Stimulated activated CD4-positive, alpha-beta T cell treated with anti-CD3 and anti-CD28 coated beads, Interleukin-15, amount 100 ng/mL, for 1 hour (primary cell): ENCODE measurements around the gene PCYOX1L.

Source experiments
- DNase-seq, 2 donors: peaks; one replicate each; pipeline ENCODE4 v3.0.0-alpha.2; 2020; ENCODE audit warnings: low read depth in 1 of 2, low spot score in 1 of 2

PCYOX1L gene

DNA sequence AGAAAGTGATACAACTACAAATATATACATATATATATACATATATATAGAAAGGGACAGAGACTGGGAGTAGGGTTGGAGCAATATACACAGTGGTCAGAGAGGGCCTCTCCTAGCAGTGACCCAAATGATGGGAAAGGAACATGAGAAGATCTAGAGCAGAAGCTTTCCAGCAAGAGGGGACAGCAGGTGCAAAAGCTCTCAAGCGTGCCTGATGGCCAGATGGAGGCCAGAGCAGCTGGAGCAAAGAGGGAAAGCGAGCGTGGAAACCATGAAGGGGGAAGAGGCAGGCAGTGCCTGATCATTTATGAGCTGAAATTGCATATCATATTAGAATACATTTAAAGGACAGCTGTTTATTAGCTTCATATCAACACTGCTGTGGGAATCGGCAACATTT, 20.1 kb upstream of the PCYOX1L start:
- DNase-seq, result no peak

DNA sequence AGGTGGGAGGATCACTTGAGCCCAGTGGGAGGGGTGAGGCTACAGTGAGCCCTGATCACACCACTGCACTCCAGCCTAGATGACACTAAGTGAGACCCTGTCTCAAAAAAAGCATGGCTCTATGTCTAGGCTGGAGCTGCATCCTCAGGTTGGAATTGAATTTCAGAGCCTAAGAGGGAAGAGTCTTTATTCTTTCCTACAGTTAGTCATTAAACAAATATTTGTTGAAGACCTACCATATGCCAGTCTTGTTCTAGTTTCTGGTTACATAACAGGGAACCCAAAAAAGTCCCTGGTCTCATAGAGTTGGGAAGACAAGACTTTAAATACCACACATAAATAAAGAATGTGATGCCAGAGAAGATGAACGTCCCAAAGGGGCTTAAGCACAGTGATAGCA, 19.5 kb upstream of the PCYOX1L start:
- no peak for DNase-seq

DNA sequence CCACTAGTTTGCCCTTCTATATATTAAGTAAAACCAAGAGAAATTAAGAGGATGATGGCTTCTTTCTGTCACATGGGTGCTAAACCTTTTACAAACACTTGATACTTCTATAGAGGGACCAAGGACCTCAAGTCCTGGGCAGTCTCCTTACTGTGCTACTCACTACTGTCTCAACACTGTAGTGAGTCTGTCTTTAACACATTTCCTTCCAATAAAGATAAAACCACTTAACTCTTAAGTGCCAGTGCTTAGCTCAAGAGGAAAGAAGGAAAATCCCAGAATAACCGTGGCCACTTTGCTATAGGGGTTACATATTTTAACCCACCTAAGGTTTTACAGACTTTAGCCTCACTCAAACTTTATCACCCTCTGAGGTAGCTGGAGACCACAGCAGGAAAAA, 16.9 kb upstream of the PCYOX1L start:
- no peak for DNase-seq

DNA sequence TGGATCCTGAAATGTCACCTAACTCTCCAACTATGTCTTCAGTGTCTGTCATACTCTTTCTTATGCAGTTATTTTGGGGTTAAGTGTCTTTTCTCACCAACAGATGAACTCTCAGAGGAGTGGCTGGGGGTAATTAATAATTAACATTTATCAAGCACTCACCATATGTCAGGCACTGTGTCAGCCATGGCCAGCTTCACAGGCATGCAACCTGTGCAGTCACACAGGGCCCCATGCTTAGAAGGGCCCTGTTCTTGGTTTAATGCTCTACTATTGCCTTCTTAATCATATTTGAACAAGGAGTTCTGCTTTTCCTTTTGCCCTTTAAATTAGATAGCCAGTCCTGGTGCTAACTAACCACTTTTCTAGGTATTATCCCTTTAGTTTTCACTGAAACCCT, 16.0 kb upstream of the PCYOX1L start:
- DNase-seq, result no peak

DNA sequence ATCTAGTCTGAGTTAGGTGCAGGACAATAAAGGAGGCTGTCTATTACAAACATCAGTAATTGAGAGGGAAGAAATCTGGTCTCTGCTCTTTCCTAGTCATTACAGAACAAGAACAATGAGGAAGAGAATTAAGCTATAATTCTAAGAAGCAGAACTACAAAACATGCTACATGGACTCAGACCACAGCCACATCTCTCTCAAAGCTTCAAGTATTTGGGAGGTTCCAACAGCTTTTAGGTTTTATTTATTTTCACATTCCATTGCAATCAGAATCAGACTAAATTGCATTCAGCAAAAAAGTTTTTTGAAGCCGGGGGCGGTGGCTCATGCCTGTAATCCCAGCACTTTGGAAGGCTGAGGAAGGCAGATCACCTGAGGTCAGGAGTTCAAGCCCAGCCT, 13.7 kb upstream of the PCYOX1L start:
- DNase-seq, result no peak

DNA sequence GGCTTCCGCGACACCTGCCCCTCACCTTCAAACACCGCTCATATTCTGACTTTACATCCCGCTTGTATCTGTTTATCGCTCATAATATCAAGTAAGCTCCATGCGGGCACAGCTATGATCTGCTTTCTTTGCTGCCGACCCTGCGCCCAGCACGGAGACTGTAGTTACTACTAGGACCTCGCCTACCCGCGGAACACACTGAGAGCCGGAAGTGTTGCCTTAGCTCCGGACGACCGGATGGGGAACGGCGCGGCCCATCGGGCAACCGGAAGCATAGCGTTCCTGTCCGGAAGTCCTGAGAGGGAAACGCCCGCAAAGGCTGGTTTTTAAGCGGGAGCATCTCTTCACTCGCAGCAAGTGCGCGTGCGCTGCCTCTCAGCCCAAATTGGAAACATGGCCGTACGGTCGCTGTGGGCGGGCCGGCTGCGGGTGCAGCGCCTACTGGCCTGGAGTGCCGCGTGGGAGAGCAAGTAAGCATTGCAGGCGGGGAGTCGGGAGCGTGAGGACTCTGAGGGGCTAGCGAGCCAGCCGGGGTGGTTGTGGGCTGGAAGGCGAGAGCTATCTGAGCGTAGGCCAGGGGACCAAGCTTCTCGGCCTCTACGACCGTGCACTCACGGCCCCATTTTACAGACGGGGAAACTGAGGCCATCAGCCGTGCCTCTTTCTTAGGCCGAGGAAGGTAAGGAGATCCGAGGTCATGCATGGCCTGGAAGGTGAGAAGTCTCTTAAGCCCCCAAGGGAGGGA, 12.5 kb upstream of the PCYOX1L start, which contains the start of gene GRPEL2:
TSS of gene GRPEL2 (plus strand) at position 353 of the 745 bp plus-strand sequence. CDS start at position 394, 41 bp downstream.
- DNase-seq, result peak; percentile 73 to 86

DNA sequence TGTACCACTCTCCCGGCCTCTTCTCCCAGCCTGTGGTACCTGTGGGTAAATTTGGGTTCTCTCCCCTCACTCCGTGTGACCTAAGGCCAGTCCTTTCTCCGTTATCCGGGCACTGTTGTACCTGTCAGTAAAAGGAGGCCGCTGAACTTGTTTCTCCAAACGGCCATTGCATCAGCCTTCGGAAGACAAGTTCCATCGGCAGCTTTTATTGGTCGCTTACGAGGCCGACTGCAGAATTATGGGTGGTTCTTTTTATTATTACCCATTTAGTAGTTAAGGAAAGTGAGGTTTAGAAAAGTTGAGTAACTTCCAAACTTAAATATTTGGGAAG, 12.0 kb upstream of the PCYOX1L start:
- DNase-seq, result no peak

DNA sequence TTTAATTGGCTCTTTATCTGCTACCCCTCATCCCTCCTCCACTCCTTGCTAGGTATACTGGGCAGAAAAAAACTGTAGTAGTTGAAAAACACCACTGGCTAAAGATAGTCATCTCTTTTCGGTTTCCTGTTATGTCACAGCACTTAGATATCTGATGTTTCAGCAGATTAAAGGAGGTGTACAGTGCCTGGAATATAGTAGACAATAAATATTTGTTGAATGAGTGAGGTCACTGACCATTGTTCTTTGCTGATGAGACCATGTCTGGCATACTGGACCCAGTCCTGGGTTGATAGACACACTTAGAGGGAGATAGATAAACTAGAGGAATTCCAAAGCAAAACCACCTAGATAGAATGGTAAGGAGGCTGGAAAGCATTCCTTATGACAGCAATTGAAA, 9.3 kb upstream of the PCYOX1L start:
- no peak for DNase-seq

DNA sequence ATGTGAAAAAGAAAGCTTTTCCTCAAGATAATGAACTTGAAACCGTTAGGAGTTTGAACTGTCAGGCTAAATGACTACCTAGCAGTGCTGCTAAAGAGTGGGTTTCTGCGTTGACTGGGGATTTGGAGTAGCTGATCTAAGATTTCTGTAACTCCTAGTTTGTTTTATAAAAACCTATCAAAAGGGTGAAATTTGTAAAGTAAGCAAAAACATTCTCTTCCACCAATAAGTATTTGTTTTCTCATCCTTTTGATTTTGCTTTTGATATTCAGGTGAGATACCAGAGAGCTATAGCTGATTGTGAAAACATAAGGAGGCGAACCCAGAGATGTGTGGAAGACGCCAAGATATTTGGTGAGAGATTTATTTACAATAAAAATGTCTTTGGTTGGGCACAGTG, 8.5 kb upstream of the PCYOX1L start:
- DNase-seq, result no peak

DNA sequence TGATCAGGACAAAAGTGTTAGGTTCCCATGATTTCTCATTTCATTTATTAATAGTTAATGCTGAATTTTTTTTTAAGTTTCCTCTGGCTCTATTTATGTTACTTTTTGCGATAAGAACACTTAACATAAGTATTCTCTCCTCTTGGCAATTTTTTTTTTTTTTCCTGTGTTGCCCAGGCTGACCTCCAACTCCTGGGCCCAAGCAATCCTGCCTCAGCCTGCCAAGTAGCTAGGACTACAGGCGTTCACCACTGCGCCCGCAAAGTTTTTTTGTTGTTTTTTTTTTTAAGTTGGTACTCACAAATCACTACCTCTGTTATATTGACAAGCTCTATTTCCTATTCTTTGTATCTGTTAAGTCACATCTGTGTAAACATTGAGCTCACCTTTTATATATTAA, 5.7 kb upstream of the PCYOX1L start:
- DNase-seq, result no peak

DNA sequence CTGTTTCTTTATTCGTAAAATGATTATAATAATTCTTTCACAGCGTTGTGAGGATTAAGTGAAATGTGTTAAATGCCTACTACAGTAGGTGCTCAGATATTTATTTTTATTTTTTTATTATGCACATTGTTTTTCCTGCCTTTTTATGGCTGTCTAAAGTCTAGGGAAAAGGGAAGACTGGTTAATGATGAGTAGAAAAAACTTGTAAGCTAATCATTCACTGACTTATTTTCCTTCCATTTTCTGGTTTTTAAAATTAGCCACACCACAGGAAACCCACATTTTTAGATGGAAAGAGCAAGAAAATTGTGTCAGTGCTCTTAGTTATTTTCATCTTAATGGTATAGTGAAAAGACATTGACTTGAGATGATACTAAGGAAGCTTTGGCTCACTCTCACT, 3.9 kb upstream of the PCYOX1L start:
- no peak for DNase-seq

DNA sequence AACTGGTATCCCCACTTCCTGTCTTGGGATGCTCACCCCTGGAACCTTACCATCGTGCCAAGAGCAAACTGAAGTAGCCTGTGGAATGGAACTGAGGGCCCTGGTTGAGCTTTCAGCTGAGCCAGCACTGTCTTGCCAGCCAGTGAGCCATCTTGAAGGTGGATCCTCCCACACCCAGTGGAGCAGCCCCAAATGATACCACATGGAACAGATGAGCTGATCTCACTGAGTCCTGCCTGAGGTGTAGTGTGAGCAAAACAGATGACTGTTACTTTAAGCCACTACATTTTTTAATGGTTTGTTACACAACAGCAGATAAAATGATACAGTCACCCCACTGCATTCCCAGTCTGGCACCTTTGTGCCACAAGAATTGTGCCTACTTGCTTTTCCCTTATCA, 2.2 kb upstream of the PCYOX1L start:
- DNase-seq, result no peak

DNA sequence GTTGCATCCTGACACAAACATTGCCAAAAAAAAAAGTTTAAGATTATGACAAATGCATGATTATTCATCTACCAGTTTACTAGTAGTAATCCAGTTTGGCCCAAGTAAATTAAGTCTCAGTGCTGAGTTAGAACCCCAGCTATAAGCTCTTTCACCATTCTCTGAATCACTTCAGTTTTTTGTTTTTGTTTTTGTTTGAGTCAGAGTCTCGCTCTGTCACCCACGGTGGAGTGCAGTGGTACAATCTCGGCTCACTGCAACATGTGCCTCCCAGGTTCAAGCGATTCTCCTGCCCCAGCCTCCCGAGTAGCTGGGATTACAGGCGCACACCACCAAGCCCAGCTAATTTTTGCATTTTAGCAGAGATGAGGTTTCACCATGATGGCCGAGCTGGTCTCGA, 1.5 kb upstream of the PCYOX1L start:
- no peak for DNase-seq

DNA sequence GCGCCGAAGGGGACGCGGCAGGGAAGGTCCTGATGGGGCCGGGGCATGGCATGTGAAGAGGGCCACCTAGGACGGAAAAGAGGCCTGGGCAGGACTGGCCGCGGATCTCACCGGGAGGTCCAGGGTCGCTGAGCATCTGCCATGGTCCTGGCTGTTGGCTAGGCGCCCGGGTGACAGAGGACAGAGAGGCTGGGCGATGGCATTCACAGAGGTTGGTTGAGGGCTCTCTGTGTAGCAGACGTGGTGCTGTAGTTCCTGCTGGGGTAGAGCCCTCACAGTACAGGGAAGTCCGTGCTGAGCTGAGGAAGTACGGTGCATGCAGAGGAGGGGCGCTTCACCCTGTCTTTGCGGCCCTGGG, 427 bp downstream of the PCYOX1L start:
- DNase-seq, result no peak

DNA sequence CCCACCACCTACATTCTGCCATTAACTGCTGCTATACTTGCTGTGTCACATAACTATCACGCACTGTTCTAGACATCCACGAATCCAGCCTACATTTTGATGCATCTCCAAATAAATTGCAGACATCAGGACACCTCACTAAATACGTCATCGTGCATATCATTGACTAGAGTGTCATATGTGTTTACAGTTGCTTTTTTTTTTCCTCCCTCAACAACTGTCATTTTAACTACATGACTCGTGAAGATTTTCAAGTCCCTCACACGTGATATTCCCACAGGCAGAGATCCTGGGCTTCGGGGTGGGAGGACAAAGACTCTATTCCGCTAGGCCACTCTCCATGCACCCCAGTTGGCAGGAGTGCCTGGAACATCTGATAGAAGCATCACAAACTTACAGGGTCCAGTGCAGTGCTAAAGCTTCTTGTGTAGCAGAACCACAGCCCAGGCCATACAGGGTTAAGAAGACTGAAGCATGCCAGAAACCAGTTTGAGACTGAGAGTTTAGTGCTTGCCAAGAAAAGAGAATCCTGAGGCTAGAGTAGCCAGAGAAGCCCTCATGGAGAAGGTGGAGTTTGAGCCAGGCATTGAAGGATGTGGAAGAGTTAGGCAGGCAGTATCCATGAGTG, 1.1 kb downstream of the PCYOX1L start:
- DNase-seq, result no peak

DNA sequence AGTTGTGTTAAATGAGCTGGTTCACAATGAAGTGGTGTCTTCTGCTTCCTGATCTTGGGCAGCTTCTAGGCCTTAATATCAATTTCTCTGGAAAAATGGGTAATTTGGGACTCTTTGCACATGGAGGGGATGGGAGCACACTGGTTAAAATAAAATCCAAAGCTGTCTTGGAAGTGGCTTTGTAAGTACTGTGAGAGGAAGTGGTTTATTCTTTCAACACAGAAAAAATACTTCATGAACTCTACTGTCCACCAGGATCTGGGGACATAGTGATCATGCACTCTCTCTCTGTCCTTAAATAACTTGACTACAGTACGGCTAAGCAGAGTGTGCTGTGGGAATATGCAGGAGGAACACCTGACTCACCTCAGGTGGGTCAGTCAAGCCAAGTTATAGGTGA, 2.4 kb downstream of the PCYOX1L start:
- no peak for DNase-seq

DNA sequence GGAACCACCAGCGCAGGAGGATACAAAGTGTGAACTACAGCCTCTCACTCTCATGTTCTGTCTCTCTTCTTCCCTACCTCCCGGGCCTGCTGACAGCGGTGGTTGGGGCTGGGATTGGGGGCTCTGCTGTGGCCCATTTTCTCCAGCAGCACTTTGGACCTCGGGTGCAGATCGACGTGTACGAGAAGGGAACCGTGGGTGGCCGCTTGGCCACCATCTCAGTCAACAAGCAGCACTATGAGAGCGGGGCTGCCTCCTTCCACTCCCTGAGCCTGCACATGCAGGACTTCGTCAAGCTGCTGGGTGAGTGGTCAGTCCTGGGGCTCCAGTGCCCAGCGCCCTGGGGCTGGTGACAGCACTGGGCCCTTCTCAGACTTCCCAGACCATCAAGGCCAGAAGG, 4.7 kb downstream of the PCYOX1L start:
- DNase-seq, result no peak

DNA sequence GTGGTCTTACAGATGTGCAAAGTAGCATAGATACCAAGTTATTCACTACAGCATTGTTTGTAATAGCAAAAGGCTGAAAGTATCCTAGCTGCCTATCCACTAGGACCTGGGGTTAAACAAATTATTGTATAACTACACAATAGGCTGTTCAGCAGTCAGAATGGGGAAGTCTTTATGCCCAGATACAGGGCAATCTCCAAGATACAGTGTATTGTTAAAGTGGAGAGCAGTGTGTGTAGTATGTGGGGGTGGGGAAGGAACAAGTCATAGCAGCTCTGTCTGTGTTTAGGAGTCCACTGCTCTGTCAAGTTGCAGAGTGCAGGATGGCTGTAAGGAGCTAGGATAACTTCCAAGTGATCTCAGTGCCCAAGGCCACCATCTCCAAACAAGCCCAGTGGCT, 5.5 kb downstream of the PCYOX1L start:
- DNase-seq, result no peak

DNA sequence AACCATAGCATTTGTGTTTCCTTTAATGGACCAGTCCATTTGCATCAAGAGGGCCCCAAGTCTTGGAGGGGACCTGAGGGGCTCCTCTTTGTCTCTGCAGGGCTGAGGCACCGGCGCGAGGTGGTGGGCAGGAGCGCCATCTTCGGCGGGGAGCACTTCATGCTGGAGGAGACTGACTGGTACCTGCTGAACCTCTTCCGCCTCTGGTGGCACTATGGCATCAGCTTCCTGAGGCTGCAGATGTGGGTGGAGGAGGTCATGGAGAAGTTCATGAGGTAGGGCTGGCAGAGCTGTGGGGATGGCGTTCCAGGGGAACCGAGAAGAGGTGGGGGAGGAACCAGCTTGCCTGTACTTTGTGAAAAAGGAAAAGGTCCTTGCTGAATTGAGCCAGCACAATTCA, 6.1 kb downstream of the PCYOX1L start:
- DNase-seq, result no peak

DNA sequence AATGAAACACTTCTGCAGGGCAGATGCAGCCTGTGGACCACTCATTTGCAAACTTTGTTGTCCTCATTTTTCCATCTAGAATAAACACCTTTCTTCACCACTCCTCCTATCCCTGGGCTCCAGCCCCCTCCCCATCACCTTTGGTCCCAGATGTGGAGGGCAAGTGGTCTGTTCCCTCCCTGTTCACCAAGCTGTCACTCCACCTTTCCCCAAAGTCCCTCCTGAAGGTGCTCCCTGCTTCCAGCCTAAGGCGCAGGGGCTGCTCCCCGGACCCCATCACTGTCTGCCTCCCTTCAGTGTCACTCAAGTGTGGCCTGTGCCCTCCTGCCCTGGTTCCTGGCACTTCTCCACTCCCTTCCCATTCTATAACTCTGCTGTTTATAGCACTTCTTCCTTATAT, 6.9 kb downstream of the PCYOX1L start:
- DNase-seq, result no peak

DNA sequence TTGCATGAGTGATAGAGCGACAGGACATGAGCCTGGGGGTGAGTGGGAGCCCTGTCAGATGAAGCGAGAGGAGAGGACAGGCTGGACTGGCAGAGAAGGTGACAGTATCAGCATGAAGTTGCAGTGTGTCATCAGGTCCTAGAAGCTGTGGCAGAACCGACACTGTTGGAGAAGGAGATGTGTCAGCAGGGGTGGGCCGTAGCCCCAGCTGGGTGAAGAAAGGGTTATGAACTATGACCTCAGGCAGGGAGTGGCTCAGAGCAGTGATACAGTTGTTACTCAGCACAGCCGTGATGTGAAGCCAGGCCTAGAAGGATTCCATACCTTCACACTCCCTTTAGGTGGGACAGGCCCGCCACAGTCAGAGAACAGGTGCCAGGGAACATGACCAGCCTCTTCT, 7.6 kb downstream of the PCYOX1L start:
- no peak for DNase-seq

DNA sequence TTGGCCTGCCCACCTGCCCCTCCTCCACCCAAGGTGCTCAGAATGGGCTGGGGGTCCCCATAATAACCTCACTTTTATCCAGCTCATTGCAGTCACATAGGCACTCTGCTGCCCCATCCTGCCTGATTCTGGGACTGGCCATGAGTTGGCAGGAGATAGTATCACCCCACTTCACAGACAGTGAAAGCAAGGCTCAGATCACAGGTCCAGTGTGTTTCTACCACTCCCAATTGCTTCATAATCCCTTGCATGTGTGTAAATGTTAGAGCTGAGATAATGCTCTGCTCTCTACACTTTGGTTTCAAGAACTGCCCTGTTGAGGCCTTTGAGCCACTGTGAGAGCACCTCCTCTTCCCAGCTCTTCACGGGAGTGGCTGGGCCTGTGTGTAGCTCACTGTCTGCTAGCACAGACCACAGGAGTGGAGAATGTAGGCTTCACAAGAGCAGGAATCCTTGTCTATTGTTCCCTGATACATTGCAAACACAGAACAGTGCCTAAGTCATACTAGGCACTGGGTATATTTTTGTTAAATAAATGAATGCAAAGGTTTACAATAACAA, 8.4 kb downstream of the PCYOX1L start:
- no peak for DNase-seq
